ENCODE data around the gene RAB17. TPM values are rescaled to one million over a fixed set of nuclear protein-coding genes. Genes with fewer than 3 reads are reported as not detected.

The RAB17 gene
- total and polyA plus RNA-seq, 4 experiments from 2014 or later = not detected

DNA sequence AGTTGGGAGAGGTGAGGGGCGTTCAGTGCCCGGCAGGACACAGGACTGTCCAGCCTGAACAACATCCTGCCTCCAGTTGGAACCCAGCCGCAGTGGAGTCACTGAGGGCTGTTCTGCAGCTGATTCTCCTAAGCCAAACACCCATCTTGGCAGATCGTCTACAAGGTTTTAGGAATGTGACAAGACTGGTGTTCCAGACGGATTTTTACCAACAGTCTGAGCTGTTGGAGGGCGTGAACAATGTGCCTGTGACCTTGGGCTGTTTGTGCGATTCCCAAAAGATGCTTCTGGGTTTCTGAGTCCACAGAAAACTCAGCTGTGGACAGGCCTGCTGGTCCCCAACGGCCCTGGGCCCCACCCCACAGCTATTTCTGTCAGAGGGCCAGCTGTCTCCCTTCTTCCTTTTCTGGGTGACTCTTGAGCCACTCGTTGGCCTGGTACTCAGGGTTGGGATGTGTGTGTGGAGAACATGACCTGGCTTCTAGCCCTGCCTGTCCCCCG is 42.6 kb upstream of the RAB17 start:
- ChIA-PET CTCF (ENCODE audit: partially characterized antibody) (no interaction called here), POLR2A (ENCODE audit: partially characterized antibody) (no interaction called here)
- no peak overlapping the region for H3K27ac ChIP-seq (ENCODE audit: low read depth, low read length)
- peaks cover 4% of the 10 kb centered on the region for H3K4me1 ChIP-seq (ENCODE audit: insufficient read depth, low read length)
- peaks cover 5% of the 10 kb centered on the region for H3K27me3 ChIP-seq (ENCODE audit: insufficient read depth, low read length)
- no peaks in the 10 kb centered on the region for H3K9me3 ChIP-seq (ENCODE audit: control insufficient read depth in 1 of 2, low read length in 2 of 2)
- peaks cover 20 to 33% of the 10 kb centered on the region in 2 donors for H3K27me3 Mint-ChIP-seq
- no peak for DNase-seq
- no peak overlapping the region for H3K4me3 Mint-ChIP-seq
- no peaks in the 10 kb centered on the region for H3K36me3 ChIP-seq (ENCODE audit: insufficient read depth, low read length)
- intact Hi-C loops (cut with micrococcal nuclease) = no loop called here
- peaks cover 0 to 12% of the 10 kb centered on the region in 2 donors for H3K36me3 Mint-ChIP-seq
- no peak overlapping the region for H3K27ac Mint-ChIP-seq
- peaks cover 8 to 18% (median 17%) of the 10 kb centered on the region in 4 donors for H3K4me1 Mint-ChIP-seq
- peaks cover 0 to 16% (median 6%) of the 10 kb centered on the region in 8 donors for H3K9me3 Mint-ChIP-seq
- H3K4me3 ChIP-seq (ENCODE audit: low read length in 2 of 2) = no peak overlapping the region

DNA sequence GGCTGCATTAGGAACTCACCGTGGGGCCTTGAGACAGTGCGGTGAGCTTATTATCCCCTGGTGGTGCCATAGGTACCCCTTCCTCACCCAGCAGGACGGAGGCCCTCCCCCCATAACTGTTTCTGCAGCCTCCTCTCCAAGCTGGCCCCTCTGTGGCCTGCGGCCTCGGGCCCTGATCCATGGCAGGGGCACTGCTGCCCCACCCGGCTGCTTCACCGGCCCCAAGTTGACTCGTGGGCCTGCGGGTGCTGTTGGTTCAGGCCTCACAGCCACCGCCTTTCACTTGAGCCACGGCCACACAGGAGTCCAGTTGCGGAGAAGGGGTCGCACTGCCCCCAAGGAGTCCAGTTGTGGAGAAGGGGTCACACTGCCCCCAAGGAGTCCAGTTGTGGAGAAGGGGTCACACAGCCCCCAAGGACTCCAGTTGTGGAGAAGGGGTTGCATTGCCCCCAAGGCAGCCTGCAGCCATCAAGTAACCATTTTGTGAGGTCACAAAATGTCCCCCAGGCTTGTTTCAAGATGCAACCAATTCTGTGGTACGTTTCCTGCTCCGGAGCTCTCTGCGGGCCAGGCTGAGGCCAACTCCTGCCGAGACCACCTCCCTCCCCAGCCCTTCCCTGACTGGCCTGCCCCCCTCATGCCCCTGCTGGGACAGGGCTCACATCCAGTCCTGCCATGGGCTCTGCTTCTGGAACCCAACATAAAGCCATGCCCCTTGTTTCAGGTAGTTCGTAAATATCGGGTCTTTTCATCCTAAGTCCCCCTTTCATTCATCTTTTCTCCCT is 41.5 kb upstream of the RAB17 start:
- Histone ChIP-seq H3K4me3 (ENCODE audit: low read length in 2 of 2) (no peak overlapping the region), H3K9me3 (ENCODE audit: control insufficient read depth in 1 of 2, low read length in 2 of 2) (no peaks in the 10 kb centered on the region), H3K27ac (ENCODE audit: low read depth, low read length) (no peak overlapping the region), H3K36me3 (ENCODE audit: insufficient read depth, low read length) (no peaks in the 10 kb centered on the region), H3K4me1 (ENCODE audit: insufficient read depth, low read length) (peaks cover 6% of the 10 kb centered on the region), H3K27me3 (ENCODE audit: insufficient read depth, low read length) (peaks cover 5% of the 10 kb centered on the region)
- no peak for DNase-seq
- Mint-ChIP-seq H3K9me3 (peaks cover 0 to 16% (median 6%) of the 10 kb centered on the region in 8 donors), H3K4me3 (no peak overlapping the region), H3K27ac (no peak overlapping the region), H3K27me3 (peaks cover 20 to 35% of the 10 kb centered on the region in 2 donors), H3K36me3 (peaks cover 0 to 12% of the 10 kb centered on the region in 2 donors), H3K4me1 (peaks cover 10 to 19% (median 19%) of the 10 kb centered on the region in 4 donors)
- POLR2A ChIA-PET (ENCODE audit: partially characterized antibody) = no interaction called here
- CTCF ChIA-PET (ENCODE audit: partially characterized antibody) = no interaction called here
- intact Hi-C loops (cut with micrococcal nuclease) = no loop called here

DNA sequence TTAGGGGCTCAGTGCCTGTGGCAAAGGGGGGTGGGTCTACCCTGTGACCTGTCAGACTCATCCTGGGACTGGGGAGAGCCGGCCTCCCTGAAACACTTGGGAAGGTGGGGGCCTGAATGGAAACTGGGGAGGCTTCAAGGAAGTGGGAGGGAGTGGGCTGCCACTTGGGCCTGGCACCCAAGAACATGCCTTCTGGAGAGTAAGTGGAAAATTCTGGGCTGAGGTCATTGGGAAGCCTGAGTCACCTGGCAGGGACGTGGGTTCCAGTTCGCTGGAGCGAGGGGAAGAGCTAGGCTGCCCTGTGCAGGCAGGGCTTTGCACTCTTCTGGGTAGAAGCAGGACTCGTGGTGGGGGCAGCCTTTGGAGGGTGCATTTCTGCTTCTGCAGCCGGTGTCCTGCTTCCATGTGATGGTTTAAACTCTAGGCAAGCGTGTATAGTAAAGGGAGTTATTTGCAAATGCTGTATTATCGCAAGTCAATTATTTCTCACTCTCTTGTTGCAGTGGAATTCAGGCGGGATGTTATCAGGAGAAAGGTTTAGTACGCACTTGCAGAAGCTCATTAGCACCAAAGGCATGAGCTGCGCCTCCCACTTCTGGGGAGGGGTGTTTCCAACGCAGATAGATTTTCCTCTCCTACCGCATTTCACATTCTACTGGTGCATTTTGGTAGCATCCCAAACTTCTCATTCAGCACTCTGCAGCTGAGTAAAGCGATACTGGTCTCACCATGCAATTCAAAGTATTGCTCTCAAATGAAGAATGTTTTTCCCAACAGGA is 40.7 kb upstream of the RAB17 start:
- intact Hi-C loops (cut with micrococcal nuclease) = no loop called here
- Histone ChIP-seq H3K36me3 (ENCODE audit: insufficient read depth, low read length) (no peaks in the 10 kb centered on the region), H3K27me3 (ENCODE audit: insufficient read depth, low read length) (peaks cover 5% of the 10 kb centered on the region), H3K4me3 (ENCODE audit: low read length in 2 of 2) (no peak overlapping the region), H3K4me1 (ENCODE audit: insufficient read depth, low read length) (peaks cover 6% of the 10 kb centered on the region), H3K27ac (ENCODE audit: low read depth, low read length) (no peak overlapping the region), H3K9me3 (ENCODE audit: control insufficient read depth in 1 of 2, low read length in 2 of 2) (no peaks in the 10 kb centered on the region)
- no peak for DNase-seq
- ChIA-PET CTCF (ENCODE audit: partially characterized antibody) (no interaction called here), POLR2A (ENCODE audit: partially characterized antibody) (no interaction called here)
- H3K36me3 Mint-ChIP-seq = peaks cover 0 to 12% of the 10 kb centered on the region in 2 donors
- peaks cover 0 to 10% (median 6%) of the 10 kb centered on the region in 8 donors for H3K9me3 Mint-ChIP-seq
- H3K27ac Mint-ChIP-seq = no peak overlapping the region
- no peak overlapping the region for H3K4me3 Mint-ChIP-seq
- peaks cover 26 to 40% of the 10 kb centered on the region in 2 donors for H3K27me3 Mint-ChIP-seq
- peaks cover 8 to 26% (median 17%) of the 10 kb centered on the region in 4 donors for H3K4me1 Mint-ChIP-seq

DNA sequence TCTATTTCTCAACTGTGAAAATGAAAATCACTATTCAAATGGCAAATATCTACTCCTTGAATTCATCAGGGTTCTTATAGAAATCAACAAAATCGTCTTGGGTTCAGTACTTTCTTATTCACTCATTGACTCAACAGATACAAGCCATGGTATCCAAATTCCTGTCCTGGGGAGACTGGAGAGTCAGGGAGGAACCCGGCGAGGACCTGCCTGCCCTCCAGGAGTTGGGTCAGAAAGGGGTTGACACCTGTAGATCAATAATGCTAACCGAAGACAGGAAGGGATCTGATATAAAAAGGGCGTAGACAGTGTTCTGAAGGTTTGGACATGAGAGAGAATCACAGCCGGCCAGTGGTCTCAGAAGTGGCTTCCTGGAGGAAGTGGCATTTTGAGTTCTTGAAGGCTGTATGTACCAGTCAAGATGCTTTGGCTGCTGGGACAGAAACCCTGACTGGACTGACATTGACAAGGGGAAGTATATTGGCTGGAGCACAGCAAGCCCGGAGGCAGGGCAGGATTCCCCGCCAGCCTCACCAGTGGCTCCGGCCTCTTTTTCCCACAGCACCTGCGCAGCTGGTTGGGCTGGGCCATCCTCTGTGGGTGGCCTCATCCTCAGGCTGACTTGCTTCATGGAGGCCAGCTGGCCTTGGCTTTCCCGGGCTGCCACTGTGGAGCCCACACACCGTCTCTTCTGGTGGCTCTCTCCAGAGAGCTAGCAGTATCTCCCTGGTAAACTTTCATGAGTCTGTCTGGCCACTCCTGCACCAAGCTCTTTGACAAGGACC is 39.9 kb upstream of the RAB17 start:
- peaks cover 8 to 33% (median 18%) of the 10 kb centered on the region in 4 donors for H3K4me1 Mint-ChIP-seq
- no peak for DNase-seq
- H3K27me3 ChIP-seq (ENCODE audit: insufficient read depth, low read length) = peaks cover 5% of the 10 kb centered on the region
- CTCF ChIA-PET (ENCODE audit: partially characterized antibody) = no interaction called here
- intact Hi-C loops (cut with micrococcal nuclease) = no loop called here
- POLR2A ChIA-PET (ENCODE audit: partially characterized antibody) = no interaction called here
- no peak overlapping the region for H3K27ac ChIP-seq (ENCODE audit: low read depth, low read length)
- no peaks in the 10 kb centered on the region for H3K36me3 ChIP-seq (ENCODE audit: insufficient read depth, low read length)
- H3K9me3 Mint-ChIP-seq = peaks cover 0 to 11% (median 6%) of the 10 kb centered on the region in 8 donors
- H3K36me3 Mint-ChIP-seq = peaks cover 0 to 12% of the 10 kb centered on the region in 2 donors
- peaks cover 26 to 42% of the 10 kb centered on the region in 2 donors for H3K27me3 Mint-ChIP-seq
- H3K4me1 ChIP-seq (ENCODE audit: insufficient read depth, low read length) = peaks cover 6% of the 10 kb centered on the region
- no peak overlapping the region for H3K4me3 ChIP-seq (ENCODE audit: low read length in 2 of 2)
- H3K27ac Mint-ChIP-seq = no peak overlapping the region
- no peak overlapping the region for H3K4me3 Mint-ChIP-seq
- H3K9me3 ChIP-seq (ENCODE audit: control insufficient read depth in 1 of 2, low read length in 2 of 2) = no peaks in the 10 kb centered on the region

DNA sequence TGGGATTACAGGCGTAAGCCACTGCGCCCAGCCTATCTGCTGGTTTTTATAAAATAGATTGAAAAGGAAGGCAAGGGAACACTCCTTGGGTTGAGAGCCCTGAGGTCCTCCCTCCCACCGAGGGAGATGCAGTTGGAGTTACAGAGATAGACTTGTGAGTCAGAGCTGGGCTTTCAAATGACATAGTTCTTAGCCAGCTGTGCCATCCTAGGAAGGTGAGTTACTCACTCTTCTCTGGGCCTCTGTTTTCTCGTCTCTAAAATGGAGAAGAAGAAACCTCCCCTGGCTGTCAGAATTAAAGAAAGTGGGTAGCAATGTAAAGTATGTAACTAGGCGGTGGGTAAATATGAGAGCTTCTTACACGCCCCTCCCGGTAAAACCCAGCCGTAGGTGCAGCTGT is 39.2 kb upstream of the RAB17 start:
- Mint-ChIP-seq H3K9me3 (peaks cover 0 to 8% (median 3%) of the 10 kb centered on the region in 8 donors), H3K27ac (no peak overlapping the region), H3K27me3 (peaks cover 23 to 37% of the 10 kb centered on the region in 2 donors), H3K36me3 (peaks cover 0 to 9% of the 10 kb centered on the region in 2 donors), H3K4me1 (peaks cover 8 to 33% (median 18%) of the 10 kb centered on the region in 4 donors), H3K4me3 (peak overlapping the region in 2 of 8 donors; percentile 18 to 23)
- intact Hi-C loops (cut with micrococcal nuclease) = no loop called here
- no peaks in the 10 kb centered on the region for H3K36me3 ChIP-seq (ENCODE audit: insufficient read depth, low read length)
- H3K27ac ChIP-seq (ENCODE audit: low read depth, low read length) = no peak overlapping the region
- H3K4me3 ChIP-seq (ENCODE audit: low read length in 2 of 2) = no peak overlapping the region
- ChIA-PET CTCF (ENCODE audit: partially characterized antibody) (interaction anchor here (1.2 kb wide), 1 partner anchor 115 kb away, joined by 4 read pairs; no protein-coding TSS in a partner anchor), POLR2A (ENCODE audit: partially characterized antibody) (no interaction called here)
- H3K27me3 ChIP-seq (ENCODE audit: insufficient read depth, low read length) = peaks cover 5% of the 10 kb centered on the region
- no peak for DNase-seq
- H3K4me1 ChIP-seq (ENCODE audit: insufficient read depth, low read length) = peaks cover 6% of the 10 kb centered on the region
- H3K9me3 ChIP-seq (ENCODE audit: control insufficient read depth in 1 of 2, low read length in 2 of 2) = no peaks in the 10 kb centered on the region

DNA sequence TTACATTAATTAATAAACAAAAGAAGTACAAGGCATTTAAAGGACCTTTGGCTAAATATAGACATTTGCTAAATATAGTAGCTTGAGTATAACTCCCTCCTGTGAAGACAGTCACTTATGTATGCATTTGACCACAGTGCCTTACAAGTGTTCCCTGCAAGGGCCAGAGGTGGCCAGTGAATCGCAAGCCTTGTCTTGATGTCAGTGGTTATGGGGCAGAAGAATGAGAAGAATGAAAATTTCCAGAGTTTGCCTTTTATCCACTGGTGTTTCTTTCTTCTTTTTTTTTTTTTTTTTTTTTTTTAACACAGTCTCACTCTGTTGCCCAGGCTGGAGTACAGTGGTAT is 38.6 kb upstream of the RAB17 start:
- peaks cover 0 to 3% (median 0%) of the 10 kb centered on the region in 8 donors for H3K9me3 Mint-ChIP-seq
- peaks cover 8 to 33% (median 18%) of the 10 kb centered on the region in 4 donors for H3K4me1 Mint-ChIP-seq
- peaks cover 0 to 8% of the 10 kb centered on the region in 2 donors for H3K36me3 Mint-ChIP-seq
- peaks cover 6% of the 10 kb centered on the region for H3K4me1 ChIP-seq (ENCODE audit: insufficient read depth, low read length)
- H3K4me3 ChIP-seq (ENCODE audit: low read length in 2 of 2) = no peak overlapping the region
- no peaks in the 10 kb centered on the region for H3K36me3 ChIP-seq (ENCODE audit: insufficient read depth, low read length)
- peaks cover 20 to 34% of the 10 kb centered on the region in 2 donors for H3K27me3 Mint-ChIP-seq
- H3K27ac Mint-ChIP-seq = no peak overlapping the region
- POLR2A ChIA-PET (ENCODE audit: partially characterized antibody) = no interaction called here
- H3K9me3 ChIP-seq (ENCODE audit: control insufficient read depth in 1 of 2, low read length in 2 of 2) = no peaks in the 10 kb centered on the region
- intact Hi-C loops (cut with micrococcal nuclease) = no loop called here
- H3K27ac ChIP-seq (ENCODE audit: low read depth, low read length) = no peak overlapping the region
- no peak for DNase-seq
- H3K27me3 ChIP-seq (ENCODE audit: insufficient read depth, low read length) = peaks cover 2% of the 10 kb centered on the region
- H3K4me3 Mint-ChIP-seq = peak overlapping the region in 5 of 8 donors; percentile 85 to 89 (median 88)
- CTCF ChIA-PET (ENCODE audit: partially characterized antibody) = interaction anchor here (1.2 kb wide), 1 partner anchor 116 kb away, joined by 4 read pairs; no protein-coding TSS in a partner anchor
